A549 (cell line): ENCODE measurements around the gene CDKN2AIPNL.

Source experiments
- CTCF ChIP-seq: fragments of >200 bp; sonication (Bioruptor Twin); formaldehyde crosslinking; IDR thresholded peaks from 3 replicates; pipeline ENCODE4 v1.5.1; 2016
- JUNB ChIP-seq: fragments of >200 bp; sonication (Bioruptor Twin); formaldehyde crosslinking; IDR thresholded peaks from 2 replicates; pipeline ENCODE4 v1.6.1; 2016
- TF ChIP-seq, protein P1 (sequence below): IDR thresholded peaks from 2 replicates; pipeline ENCODE4 v1.6.1; 2012

GRCh38 chr5:134387443-134387842 is 24.2 kb downstream of the CDKN2AIPNL start:
- TF ChIP-seq, protein P1, sequence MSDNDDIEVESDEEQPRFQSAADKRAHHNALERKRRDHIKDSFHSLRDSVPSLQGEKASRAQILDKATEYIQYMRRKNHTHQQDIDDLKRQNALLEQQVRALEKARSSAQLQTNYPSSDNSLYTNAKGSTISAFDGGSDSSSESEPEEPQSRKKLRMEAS = no peak
- TF ChIP-seq CTCF = no peak
- no peak for TF ChIP-seq JUNB
